ENCODE results near the gene MARK1.

DNA sequence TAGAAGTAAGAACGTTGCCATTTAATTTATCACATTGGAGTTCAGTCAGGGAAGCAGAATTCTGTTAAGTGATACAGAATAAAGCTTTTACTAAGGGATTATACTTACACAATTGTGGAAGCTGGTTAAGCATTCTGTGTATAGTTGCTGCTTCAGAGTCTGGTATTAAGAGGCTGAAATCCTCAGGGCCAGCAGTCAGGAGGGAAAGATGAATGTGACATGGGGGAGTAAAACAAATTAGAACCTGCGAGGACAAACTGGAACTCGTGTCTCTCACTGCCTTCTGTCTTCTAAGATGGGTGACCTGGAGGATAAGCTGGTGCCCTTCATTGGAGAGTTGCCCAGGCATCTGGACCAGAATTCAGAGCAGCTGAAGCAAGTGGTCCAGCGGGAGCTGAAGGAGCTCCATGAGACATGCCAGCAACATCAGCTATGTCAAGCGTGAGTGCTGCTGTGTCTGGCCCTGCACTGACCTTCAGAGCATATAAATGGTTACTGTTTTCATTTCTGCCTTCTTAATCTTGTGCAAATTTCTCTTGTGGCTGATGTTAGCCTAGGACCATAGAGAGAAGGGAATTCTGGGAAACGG is 23.0 kb downstream of the MARK1 start:
- no peak for TF ChIP-seq EZH2phosphoT487 (IDR thresholded peaks at IDR 0.05; ENCODE audit: borderline replicate concordance, low read depth, low read length)
- TF ChIP-seq, protein P1, sequence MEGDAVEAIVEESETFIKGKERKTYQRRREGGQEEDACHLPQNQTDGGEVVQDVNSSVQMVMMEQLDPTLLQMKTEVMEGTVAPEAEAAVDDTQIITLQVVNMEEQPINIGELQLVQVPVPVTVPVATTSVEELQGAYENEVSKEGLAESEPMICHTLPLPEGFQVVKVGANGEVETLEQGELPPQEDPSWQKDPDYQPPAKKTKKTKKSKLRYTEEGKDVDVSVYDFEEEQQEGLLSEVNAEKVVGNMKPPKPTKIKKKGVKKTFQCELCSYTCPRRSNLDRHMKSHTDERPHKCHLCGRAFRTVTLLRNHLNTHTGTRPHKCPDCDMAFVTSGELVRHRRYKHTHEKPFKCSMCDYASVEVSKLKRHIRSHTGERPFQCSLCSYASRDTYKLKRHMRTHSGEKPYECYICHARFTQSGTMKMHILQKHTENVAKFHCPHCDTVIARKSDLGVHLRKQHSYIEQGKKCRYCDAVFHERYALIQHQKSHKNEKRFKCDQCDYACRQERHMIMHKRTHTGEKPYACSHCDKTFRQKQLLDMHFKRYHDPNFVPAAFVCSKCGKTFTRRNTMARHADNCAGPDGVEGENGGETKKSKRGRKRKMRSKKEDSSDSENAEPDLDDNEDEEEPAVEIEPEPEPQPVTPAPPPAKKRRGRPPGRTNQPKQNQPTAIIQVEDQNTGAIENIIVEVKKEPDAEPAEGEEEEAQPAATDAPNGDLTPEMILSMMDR (conservative IDR thresholded peaks at IDR 0.05; ENCODE audit: low read length) = no peak
